Calu3 (cell line): ENCODE data around the gene LPAR3. TPM values are rescaled to one million over a fixed set of nuclear protein-coding genes. Genes with fewer than 3 reads are reported as not detected.

Experiments
- BruUV-seq: library from RNA; stranded (reverse); fragments of 400-500 nt; replicated peaks from 2 replicates; lab custom pipeline; 2021; lab: Mats Ljungman, UMichigan
- CTCF ChIA-PET: fragments of 300-600 bp; sonication (Branson Sonifier 250); formaldehyde crosslinking; loops from one replicate; lab custom pipeline; 2022; ENCODE audit warnings: antibody characterized with exemption; lab: Charles Lee
- DNase-seq: peaks from one replicate; pipeline ENCODE4 v3.0.0; 2022
- H3K27ac Mint-ChIP-seq: one replicate; pipeline ENCODE4 v1.8.0; 2022; ENCODE audit warnings: mixed read lengths; ENCODE audit not compliant: unreplicated experiment
- H3K27me3 Mint-ChIP-seq: one replicate; pipeline ENCODE4 v1.8.0; 2022; ENCODE audit warnings: mixed read lengths; ENCODE audit not compliant: unreplicated experiment
- H3K36me3 Mint-ChIP-seq: one replicate; pipeline ENCODE4 v1.8.0; 2022; ENCODE audit warnings: mild to moderate bottlenecking, moderate library complexity, mixed read lengths; ENCODE audit not compliant: insufficient read depth, unreplicated experiment
- H3K4me1 Mint-ChIP-seq: one replicate; pipeline ENCODE4 v1.8.0; 2022; ENCODE audit warnings: mild to moderate bottlenecking, low read depth, mixed read lengths; ENCODE audit not compliant: unreplicated experiment
- H3K4me3 Mint-ChIP-seq: one replicate; pipeline ENCODE4 v1.8.0; 2022; ENCODE audit warnings: mild to moderate bottlenecking, low read depth, moderate library complexity, mixed read lengths; ENCODE audit not compliant: unreplicated experiment
- H3K9me3 Mint-ChIP-seq: one replicate; pipeline ENCODE4 v1.8.0; 2022; ENCODE audit warnings: low read depth, mixed read lengths; ENCODE audit not compliant: unreplicated experiment
- intact Hi-C: fragments of 100-400 bp; cut with micrococcal nuclease; formaldehyde crosslinking; loops from one replicate; pipeline ENCODE4 v1.10.0; 2022; ENCODE audit not compliant: unreplicated experiment
- total RNA-seq: library from RNA; stranded (reverse); gene quantifications from 2 replicates; pipeline ENCODE4 v1.2.3, GENCODE V29; 2022
- TF ChIP-seq, protein P1 (sequence below): fragments of 200-600 bp; IDR thresholded peaks from one replicate; pipeline ENCODE4 v1.8.0; 2022; ENCODE audit warnings: antibody characterized with exemption; ENCODE audit not compliant: unreplicated experiment

Gene LPAR3
- total RNA-seq, 1 experiment from 2014 or later: 14.0 TPM

- Mint-ChIP-seq H3K9me3 (peaks cover 3% of the 10 kb centered on the region), H3K36me3 (no peaks in the 10 kb centered on the region), H3K27ac (no peak overlapping the region), H3K4me3 (no peak overlapping the region), H3K27me3 (peaks cover 7% of the 10 kb centered on the region), H3K4me1 (no peaks in the 10 kb centered on the region)
- CTCF ChIA-PET: interaction anchor here (1.4 kb wide), 1 partner anchor 21 kb away, joined by 4 read pairs; no protein-coding TSS in a partner anchor
- intact Hi-C loops: no loop called here
- no peak for DNase-seq
- no TSS peak for BruUV-seq
- TF ChIP-seq, protein P1, sequence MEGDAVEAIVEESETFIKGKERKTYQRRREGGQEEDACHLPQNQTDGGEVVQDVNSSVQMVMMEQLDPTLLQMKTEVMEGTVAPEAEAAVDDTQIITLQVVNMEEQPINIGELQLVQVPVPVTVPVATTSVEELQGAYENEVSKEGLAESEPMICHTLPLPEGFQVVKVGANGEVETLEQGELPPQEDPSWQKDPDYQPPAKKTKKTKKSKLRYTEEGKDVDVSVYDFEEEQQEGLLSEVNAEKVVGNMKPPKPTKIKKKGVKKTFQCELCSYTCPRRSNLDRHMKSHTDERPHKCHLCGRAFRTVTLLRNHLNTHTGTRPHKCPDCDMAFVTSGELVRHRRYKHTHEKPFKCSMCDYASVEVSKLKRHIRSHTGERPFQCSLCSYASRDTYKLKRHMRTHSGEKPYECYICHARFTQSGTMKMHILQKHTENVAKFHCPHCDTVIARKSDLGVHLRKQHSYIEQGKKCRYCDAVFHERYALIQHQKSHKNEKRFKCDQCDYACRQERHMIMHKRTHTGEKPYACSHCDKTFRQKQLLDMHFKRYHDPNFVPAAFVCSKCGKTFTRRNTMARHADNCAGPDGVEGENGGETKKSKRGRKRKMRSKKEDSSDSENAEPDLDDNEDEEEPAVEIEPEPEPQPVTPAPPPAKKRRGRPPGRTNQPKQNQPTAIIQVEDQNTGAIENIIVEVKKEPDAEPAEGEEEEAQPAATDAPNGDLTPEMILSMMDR: no peak
Measured at GRCh38 chr1:84803604-84804003, 89.4 kb downstream of the LPAR3 start.

- TF ChIP-seq, protein P1: no peak
- no TSS peak for BruUV-seq
- Mint-ChIP-seq H3K27ac (no peak overlapping the region), H3K27me3 (peaks cover 7% of the 10 kb centered on the region), H3K36me3 (no peaks in the 10 kb centered on the region), H3K9me3 (peaks cover 3% of the 10 kb centered on the region), H3K4me3 (no peak overlapping the region), H3K4me1 (no peaks in the 10 kb centered on the region)
- CTCF ChIA-PET: interaction anchor here (1.4 kb wide), 1 partner anchor 20 kb away, joined by 4 read pairs; no protein-coding TSS in a partner anchor
- DNase-seq: no peak
- intact Hi-C loops: no loop called here
Measured at GRCh38 chr1:84802567-84803232, 90.3 kb downstream of the LPAR3 start.

GRCh38 chr1:84800090-84801073, 92.6 kb downstream of the LPAR3 start:
- peaks cover 3% of the 10 kb centered on the region for H3K9me3 Mint-ChIP-seq
- intact Hi-C loops: no loop called here
- no TSS peak for BruUV-seq

GRCh38 chr1:84797603-84798002, 95.4 kb downstream of the LPAR3 start:
- DNase-seq: no peak
- CTCF ChIA-PET: no interaction called here
- H3K4me3 Mint-ChIP-seq: no peak overlapping the region
- no peaks in the 10 kb centered on the region for H3K4me1 Mint-ChIP-seq
- H3K9me3 Mint-ChIP-seq: peaks cover 4% of the 10 kb centered on the region
- no TSS peak for BruUV-seq
- intact Hi-C loops: no loop called here
- H3K27me3 Mint-ChIP-seq: peaks cover 7% of the 10 kb centered on the region
- H3K27ac Mint-ChIP-seq: no peak overlapping the region
- H3K36me3 Mint-ChIP-seq: no peaks in the 10 kb centered on the region
- TF ChIP-seq, protein P1: no peak

More at GRCh38 chr1:84800090-84801073, 92.6 kb downstream of the LPAR3 start:
- no peak for DNase-seq
- TF ChIP-seq, protein P1: no peak
- no peak overlapping the region for H3K27ac Mint-ChIP-seq
- no peak overlapping the region for H3K4me3 Mint-ChIP-seq
- peaks cover 7% of the 10 kb centered on the region for H3K27me3 Mint-ChIP-seq
- no peaks in the 10 kb centered on the region for H3K4me1 Mint-ChIP-seq
- CTCF ChIA-PET: no interaction called here
- H3K36me3 Mint-ChIP-seq: no peaks in the 10 kb centered on the region
